ENCODE results near the gene HES4.
A peak's percentile ranks its signal among the peaks of the same experiment; 100 is the strongest.
"Not testable (repeated sequence)": the region's sequence is repeated elsewhere in the genome, so short reads cannot be mapped to it uniquely, and the experiment has no call there.

HES4 gene

GRCh38 chr1:1033009-1033587 is 33.2 kb upstream of the HES4 start:
- peak; percentile 88 for DNase-seq

GRCh38 chr1:1032424-1032823 is 32.5 kb upstream of the HES4 start:
- DNase-seq, result no peak

GRCh38 chr1:1031659-1032235 is 31.9 kb upstream of the HES4 start:
- DNase-seq, result no peak

- DNase-seq, result not testable (repeated sequence)
These were observed 31.2 kb upstream of the HES4 start for GRCh38 chr1:1030867-1031658.

- no peak for DNase-seq
These were observed 27.9 kb upstream of the HES4 start for GRCh38 chr1:1027791-1028190.

- DNase-seq, result no peak
These were observed 26.9 kb upstream of the HES4 start for GRCh38 chr1:1026599-1027413.

- DNase-seq, result no peak
These were observed 25.8 kb upstream of the HES4 start for GRCh38 chr1:1025730-1026129.

- DNase-seq, result no peak
These were observed 25.1 kb upstream of the HES4 start for GRCh38 chr1:1024771-1025699.

- DNase-seq, result no peak
These were observed 24.4 kb upstream of the HES4 start for GRCh38 chr1:1024149-1024770.

- DNase-seq, result no peak
These were observed 23.8 kb upstream of the HES4 start for GRCh38 chr1:1023700-1024099.

GRCh38 chr1:1022302-1023009 is 22.6 kb upstream of the HES4 start:
- no peak for DNase-seq

GRCh38 chr1:1021920-1022259 is 22.0 kb upstream of the HES4 start:
- DNase-seq, result no peak

- no peak for DNase-seq
These were observed 21.4 kb upstream of the HES4 start for GRCh38 chr1:1021010-1021919.

GRCh38 chr1:1020415-1021009 is 20.6 kb upstream of the HES4 start:
- DNase-seq, result no peak

- DNase-seq, result no peak
These were observed 20.1 kb upstream of the HES4 start, which contains the start of gene AGRN for GRCh38 chr1:1020000-1020404. TSS of gene AGRN (plus strand) at chr1:1020120. CDS start at chr1:1020173, 53 bp downstream.

GRCh38 chr1:1019122-1019999 is 19.5 kb upstream of the HES4 start:
- peak; percentile 75 for DNase-seq

- not testable (repeated sequence) for DNase-seq
These were observed 18.4 kb upstream of the HES4 start for GRCh38 chr1:1018321-1018685.
